ENCODE measurements around the gene TIMELESS. TPM values are rescaled to one million over a fixed set of nuclear protein-coding genes. Genes with fewer than 3 reads are reported as not detected.

The TIMELESS gene
- total RNA-seq, 1 experiment from 2014 or later, result 71.4 TPM

- Histone ChIP-seq H3K27me3 (replicated peaks; ENCODE audit: insufficient read depth, low read depth, low read length, poor library complexity) (peaks cover 25% of the 10 kb centered on the region), H3K27ac (ENCODE audit: low read depth, low read length, poor library complexity, severe bottlenecking) (no peak overlapping the region), H3K9me3 (ENCODE audit: low read depth, low read length, poor library complexity, severe bottlenecking) (no peaks in the 10 kb centered on the region), H3K36me3 (ENCODE audit: insufficient read depth, low read length, poor library complexity, severe bottlenecking) (no peaks in the 10 kb centered on the region), H3K4me3 (ENCODE audit: low read depth, low read length, poor library complexity, severe bottlenecking) (peak overlapping the region; percentile 53), H3K4me1 (ENCODE audit: insufficient read depth, low read length, poor library complexity, severe bottlenecking) (peaks cover 12% of the 10 kb centered on the region)
- no peak for TF ChIP-seq CTCF (conservative IDR thresholded peaks at IDR 0.05; ENCODE audit: low read depth, low read length)
- no peak for TF ChIP-seq EZH2 (IDR thresholded peaks at IDR 0.05; ENCODE audit: borderline replicate concordance, low read depth, low read length, poor library complexity, severe bottlenecking)
- intact Hi-C loops (cut with micrococcal nuclease; ENCODE audit: unreplicated experiment), result no loop called here
- ChIA-PET POLR2A (ENCODE audit: low non-redundant PET) (no interaction called here), CTCF (interaction anchor here (0.6 kb wide), 1 partner anchor 17 kb away, joined by 3 read pairs; no protein-coding TSS in a partner anchor)
- DNase-seq (ENCODE audit: low spot score), result peak; percentile 25
- no TSS peak for BruUV-seq (replicated peaks)
These were observed 38.3 kb upstream of the TIMELESS start for GRCh38 chr12:56487448-56488040.

GRCh38 chr12:56486694-56487093 is 37.5 kb upstream of the TIMELESS start:
- no peak overlapping the region for H3K4me3 ChIP-seq (ENCODE audit: low read depth, low read length, poor library complexity, severe bottlenecking)

GRCh38 chr12:56484566-56484965 is 35.3 kb upstream of the TIMELESS start:
- no TSS peak for BruUV-seq (replicated peaks)
- ChIA-PET POLR2A (ENCODE audit: low non-redundant PET) (no interaction called here), CTCF (no interaction called here)
- H3K36me3 ChIP-seq (ENCODE audit: insufficient read depth, low read length, poor library complexity, severe bottlenecking), result no peaks in the 10 kb centered on the region
- H3K27me3 ChIP-seq (replicated peaks; ENCODE audit: insufficient read depth, low read depth, low read length, poor library complexity), result peaks cover 6% of the 10 kb centered on the region
- no peak overlapping the region for H3K4me3 ChIP-seq (ENCODE audit: low read depth, low read length, poor library complexity, severe bottlenecking)
- H3K9me3 ChIP-seq (ENCODE audit: low read depth, low read length, poor library complexity, severe bottlenecking), result no peaks in the 10 kb centered on the region
- intact Hi-C loops (cut with micrococcal nuclease; ENCODE audit: unreplicated experiment), result no loop called here
- TF ChIP-seq CTCF (conservative IDR thresholded peaks at IDR 0.05; ENCODE audit: low read depth, low read length) (no peak), EZH2 (IDR thresholded peaks at IDR 0.05; ENCODE audit: borderline replicate concordance, low read depth, low read length, poor library complexity, severe bottlenecking) (no peak)
- H3K4me1 ChIP-seq (ENCODE audit: insufficient read depth, low read length, poor library complexity, severe bottlenecking), result peaks cover 12% of the 10 kb centered on the region
- DNase-seq (ENCODE audit: low spot score), result no peak
- H3K27ac ChIP-seq (ENCODE audit: low read depth, low read length, poor library complexity, severe bottlenecking), result no peak overlapping the region

More at GRCh38 chr12:56486694-56487093, 37.5 kb upstream of the TIMELESS start:
- Histone ChIP-seq H3K27ac (ENCODE audit: low read depth, low read length, poor library complexity, severe bottlenecking) (no peak overlapping the region), H3K27me3 (replicated peaks; ENCODE audit: insufficient read depth, low read depth, low read length, poor library complexity) (peaks cover 21% of the 10 kb centered on the region), H3K4me1 (ENCODE audit: insufficient read depth, low read length, poor library complexity, severe bottlenecking) (peaks cover 12% of the 10 kb centered on the region), H3K9me3 (ENCODE audit: low read depth, low read length, poor library complexity, severe bottlenecking) (no peaks in the 10 kb centered on the region), H3K36me3 (ENCODE audit: insufficient read depth, low read length, poor library complexity, severe bottlenecking) (no peaks in the 10 kb centered on the region)
- no TSS peak for BruUV-seq (replicated peaks)
- ChIA-PET CTCF (no interaction called here), POLR2A (ENCODE audit: low non-redundant PET) (no interaction called here)
- TF ChIP-seq EZH2 (IDR thresholded peaks at IDR 0.05; ENCODE audit: borderline replicate concordance, low read depth, low read length, poor library complexity, severe bottlenecking), result no peak
- TF ChIP-seq CTCF (conservative IDR thresholded peaks at IDR 0.05; ENCODE audit: low read depth, low read length), result no peak
- intact Hi-C loops (cut with micrococcal nuclease; ENCODE audit: unreplicated experiment), result no loop called here
- no peak for DNase-seq (ENCODE audit: low spot score)

All from A673 (cell line).